ENCODE measurements around the gene VPS45.

VPS45 gene

DNA sequence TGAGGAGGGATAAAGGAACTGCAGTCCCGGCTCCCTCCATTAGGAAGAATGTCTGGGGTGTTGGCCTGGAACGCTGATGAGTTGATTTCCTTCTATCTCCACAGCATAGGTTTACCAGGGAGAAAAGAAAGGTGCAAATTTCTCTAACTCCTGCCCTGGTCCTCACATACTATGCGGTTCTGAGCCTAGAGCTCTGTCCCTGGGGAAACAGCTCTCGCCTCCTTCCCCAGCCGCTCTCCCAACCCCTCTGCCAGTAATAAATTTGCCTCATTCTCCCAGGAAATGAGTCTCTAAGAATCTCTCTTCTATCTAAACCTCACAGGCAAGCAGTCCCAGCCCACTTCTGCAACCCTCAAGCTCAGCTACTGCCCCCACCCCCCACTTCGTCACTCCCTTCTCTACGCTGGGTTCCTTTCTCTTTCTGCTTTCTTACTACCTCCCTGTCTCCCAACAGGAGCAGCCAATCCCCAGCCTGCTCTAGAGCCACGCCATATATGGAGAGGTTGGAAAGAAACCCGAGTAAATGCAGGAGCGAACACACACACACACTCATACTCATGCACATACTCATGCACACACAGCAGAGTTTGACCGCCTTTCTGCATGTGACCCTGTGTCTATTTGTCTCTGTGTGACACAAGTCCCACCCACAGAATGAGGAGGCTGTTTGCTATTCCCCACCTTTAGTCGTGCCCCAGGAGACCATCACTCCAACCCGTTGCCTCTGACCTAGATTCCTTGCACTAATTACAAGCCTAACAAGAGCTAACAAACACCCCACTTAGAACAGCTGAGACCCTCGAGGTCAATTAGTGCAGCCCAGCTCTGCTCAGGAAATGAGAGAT is 95.5 kb downstream of the VPS45 start (continued):
- TF ChIP-seq ZNF184 (tag by site-specific recombination; IDR thresholded peaks at IDR 0.05) (no peak), KLF7 (tag by site-specific recombination; IDR thresholded peaks at IDR 0.05; ENCODE audit: borderline replicate concordance) (no peak), RBAK (tag by site-specific recombination; IDR thresholded peaks at IDR 0.05) (no peak), ZNF670 (tag by site-specific recombination; IDR thresholded peaks at IDR 0.05; ENCODE audit: low read depth) (no peak), ZNF391 (tag by site-specific recombination; IDR thresholded peaks at IDR 0.05; ENCODE audit: borderline replicate concordance, low read depth) (no peak), ZBTB44 (tag by site-specific recombination; IDR thresholded peaks at IDR 0.05) (peak; percentile 99), ZNF558 (tag by site-specific recombination; IDR thresholded peaks at IDR 0.05) (no peak), ZNF843 (tag by site-specific recombination; IDR thresholded peaks at IDR 0.05) (no peak), ZSCAN23 (tag by site-specific recombination; IDR thresholded peaks at IDR 0.05) (no peak), ZSCAN30 (tag by site-specific recombination; IDR thresholded peaks at IDR 0.05) (no peak), KLF8 (tag by site-specific recombination; IDR thresholded peaks at IDR 0.05) (no peak), ZBTB1 (tag by site-specific recombination; IDR thresholded peaks at IDR 0.05) (no peak), ZNF777 (tag by site-specific recombination; IDR thresholded peaks at IDR 0.05; ENCODE audit: borderline replicate concordance) (no peak), ZEB2 (tag by site-specific recombination; IDR thresholded peaks at IDR 0.05) (peak; percentile 55; the same call in 1 of the 2 replicates), ZNF571 (tag by site-specific recombination; IDR thresholded peaks at IDR 0.05) (no peak), KLF10 (tag by site-specific recombination; IDR thresholded peaks at IDR 0.05) (no peak), ZNF274 (IDR thresholded peaks at IDR 0.05; ENCODE audit: low read length) (no peak), ZNF274 (tag by site-specific recombination; IDR thresholded peaks at IDR 0.05; ENCODE audit: borderline replicate concordance) (no peak), ZNF280D (tag by site-specific recombination; IDR thresholded peaks at IDR 0.05) (no peak), IKZF3 (tag by site-specific recombination; IDR thresholded peaks at IDR 0.05) (no peak; the same call in 1 of the 2 replicates), KLF1 (tag by site-specific recombination; IDR thresholded peaks at IDR 0.05) (no peak), ZFP41 (tag by site-specific recombination; IDR thresholded peaks at IDR 0.05; ENCODE audit: borderline replicate concordance) (no peak), ZNF624 (tag by site-specific recombination; IDR thresholded peaks at IDR 0.05) (no peak), ZNF629 (tag by site-specific recombination; IDR thresholded peaks at IDR 0.05) (peak; percentile 74; the same call in 1 of the 2 replicates), ZNF2 (tag by site-specific recombination; IDR thresholded peaks at IDR 0.05) (no peak), ZNF157 (tag by site-specific recombination; IDR thresholded peaks at IDR 0.05) (no peak), ZNF830 (tag by site-specific recombination; IDR thresholded peaks at IDR 0.05; ENCODE audit: low read depth) (no peak)
- TF ChIP-seq, protein P1, sequence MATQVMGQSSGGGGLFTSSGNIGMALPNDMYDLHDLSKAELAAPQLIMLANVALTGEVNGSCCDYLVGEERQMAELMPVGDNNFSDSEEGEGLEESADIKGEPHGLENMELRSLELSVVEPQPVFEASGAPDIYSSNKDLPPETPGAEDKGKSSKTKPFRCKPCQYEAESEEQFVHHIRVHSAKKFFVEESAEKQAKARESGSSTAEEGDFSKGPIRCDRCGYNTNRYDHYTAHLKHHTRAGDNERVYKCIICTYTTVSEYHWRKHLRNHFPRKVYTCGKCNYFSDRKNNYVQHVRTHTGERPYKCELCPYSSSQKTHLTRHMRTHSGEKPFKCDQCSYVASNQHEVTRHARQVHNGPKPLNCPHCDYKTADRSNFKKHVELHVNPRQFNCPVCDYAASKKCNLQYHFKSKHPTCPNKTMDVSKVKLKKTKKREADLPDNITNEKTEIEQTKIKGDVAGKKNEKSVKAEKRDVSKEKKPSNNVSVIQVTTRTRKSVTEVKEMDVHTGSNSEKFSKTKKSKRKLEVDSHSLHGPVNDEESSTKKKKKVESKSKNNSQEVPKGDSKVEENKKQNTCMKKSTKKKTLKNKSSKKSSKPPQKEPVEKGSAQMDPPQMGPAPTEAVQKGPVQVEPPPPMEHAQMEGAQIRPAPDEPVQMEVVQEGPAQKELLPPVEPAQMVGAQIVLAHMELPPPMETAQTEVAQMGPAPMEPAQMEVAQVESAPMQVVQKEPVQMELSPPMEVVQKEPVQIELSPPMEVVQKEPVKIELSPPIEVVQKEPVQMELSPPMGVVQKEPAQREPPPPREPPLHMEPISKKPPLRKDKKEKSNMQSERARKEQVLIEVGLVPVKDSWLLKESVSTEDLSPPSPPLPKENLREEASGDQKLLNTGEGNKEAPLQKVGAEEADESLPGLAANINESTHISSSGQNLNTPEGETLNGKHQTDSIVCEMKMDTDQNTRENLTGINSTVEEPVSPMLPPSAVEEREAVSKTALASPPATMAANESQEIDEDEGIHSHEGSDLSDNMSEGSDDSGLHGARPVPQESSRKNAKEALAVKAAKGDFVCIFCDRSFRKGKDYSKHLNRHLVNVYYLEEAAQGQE (tag by site-specific recombination; IDR thresholded peaks at IDR 0.05): no peak
- TF ChIP-seq, protein P2, sequence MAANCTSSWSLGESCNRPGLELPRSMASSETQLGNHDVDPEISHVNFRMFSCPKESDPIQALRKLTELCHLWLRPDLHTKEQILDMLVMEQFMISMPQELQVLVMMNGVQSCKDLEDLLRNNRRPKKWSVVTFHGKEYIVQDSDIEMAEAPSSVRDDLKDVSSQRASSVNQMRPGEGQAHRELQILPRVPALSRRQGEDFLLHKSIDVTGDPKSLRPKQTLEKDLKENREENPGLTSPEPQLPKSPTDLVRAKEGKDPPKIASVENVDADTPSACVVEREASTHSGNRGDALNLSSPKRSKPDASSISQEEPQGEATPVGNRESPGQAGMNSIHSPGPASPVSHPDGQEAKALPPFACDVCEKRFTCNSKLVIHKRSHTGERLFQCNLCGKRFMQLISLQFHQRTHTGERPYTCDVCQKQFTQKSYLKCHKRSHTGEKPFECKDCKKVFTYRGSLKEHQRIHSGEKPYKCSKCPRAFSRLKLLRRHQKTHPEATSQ (tag by site-specific recombination; IDR thresholded peaks at IDR 0.05): no peak
- TF ChIP-seq, protein P3, sequence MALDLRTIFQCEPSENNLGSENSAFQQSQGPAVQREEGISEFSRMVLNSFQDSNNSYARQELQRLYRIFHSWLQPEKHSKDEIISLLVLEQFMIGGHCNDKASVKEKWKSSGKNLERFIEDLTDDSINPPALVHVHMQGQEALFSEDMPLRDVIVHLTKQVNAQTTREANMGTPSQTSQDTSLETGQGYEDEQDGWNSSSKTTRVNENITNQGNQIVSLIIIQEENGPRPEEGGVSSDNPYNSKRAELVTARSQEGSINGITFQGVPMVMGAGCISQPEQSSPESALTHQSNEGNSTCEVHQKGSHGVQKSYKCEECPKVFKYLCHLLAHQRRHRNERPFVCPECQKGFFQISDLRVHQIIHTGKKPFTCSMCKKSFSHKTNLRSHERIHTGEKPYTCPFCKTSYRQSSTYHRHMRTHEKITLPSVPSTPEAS (tag by site-specific recombination; IDR thresholded peaks at IDR 0.05): peak; percentile 85
